GM10248 (cell line): ENCODE results near the gene EPN3.

ENCODE experiments used
- CTCF ChIA-PET: fragments of 300-600 bp; sonication (Branson Sonifier 250); formaldehyde crosslinking; extraction: SDS; loops from one replicate; lab custom pipeline; 2021; ENCODE audit warnings: antibody characterized with exemption; lab: Yijun Ruan, JAX
- POLR2A ChIA-PET: fragments of 350-650 bp; sonication (Branson Sonifier 250); formaldehyde crosslinking; extraction: SDS; loops from one replicate; lab custom pipeline; 2020; ENCODE audit warnings: antibody characterized with exemption; lab: Yijun Ruan, JAX
- DNase-seq: peaks from one replicate; pipeline ENCODE4 v3.0.0; 2012; ENCODE audit errors: extremely low spot score
- CTCF ChIP-seq: IDR thresholded peaks from 2 replicates; pipeline ENCODE4 v1.5.1; 2012; ENCODE audit warnings: mild to moderate bottlenecking, low read depth; ENCODE audit errors: extremely low read depth, missing control alignments, control extremely low read depth

Gene EPN3

GRCh38 chr17:50492214-50492613 lies 40.3 kb upstream of the EPN3 start:
- CTCF ChIA-PET: interaction anchor here (0.7 to 2.5 kb wide), 6 partner anchors 8 to 54 kb away, joined by 3 to 16 read pairs (median 4); no protein-coding TSS in a partner anchor

GRCh38 chr17:50493744-50494143 lies 38.8 kb upstream of the EPN3 start:
- POLR2A ChIA-PET: no interaction called here
- TF ChIP-seq CTCF: no peak
- DNase-seq: no peak
- CTCF ChIA-PET: interaction anchor here (0.9 to 2.5 kb wide), 9 partner anchors 8 to 137 kb away, joined by 3 to 16 read pairs (median 5); partner anchors contain the start of gene RSAD1

More at GRCh38 chr17:50492214-50492613, 40.3 kb upstream of the EPN3 start:
- POLR2A ChIA-PET: no interaction called here
- no peak for DNase-seq
- TF ChIP-seq CTCF: no peak

- no peak for DNase-seq
- ChIA-PET CTCF (interaction anchor here (1.5 kb wide), 1 partner anchor 16 kb away, joined by 5 read pairs; the partner anchor contains the start of gene RSAD1), POLR2A (no interaction called here)
- TF ChIP-seq CTCF: no peak
Measured at GRCh38 chr17:50495217-50495823, 37.2 kb upstream of the EPN3 start.

GRCh38 chr17:50495918-50496317 lies 36.6 kb upstream of the EPN3 start:
- DNase-seq: no peak
- POLR2A ChIA-PET: no interaction called here
- CTCF ChIA-PET: no interaction called here
- no peak for TF ChIP-seq CTCF

GRCh38 chr17:50498021-50498874 lies 34.3 kb upstream of the EPN3 start:
- DNase-seq: no peak
- no peak for TF ChIP-seq CTCF
- ChIA-PET CTCF (interaction anchor here (1.5 to 1.7 kb wide), 4 partner anchors 10 to 16 kb away, joined by 3 to 7 read pairs (median 5); no protein-coding TSS in a partner anchor), POLR2A (no interaction called here)

GRCh38 chr17:50499270-50499669 lies 33.3 kb upstream of the EPN3 start:
- ChIA-PET CTCF (interaction anchor here (1.7 kb wide), 2 partner anchors 12 to 17 kb away, joined by 3 to 7 read pairs; no protein-coding TSS in a partner anchor), POLR2A (no interaction called here)
- no peak for DNase-seq
- no peak for TF ChIP-seq CTCF
